ENCODE results near the gene SRP72. TPM values are rescaled to one million over a fixed set of nuclear protein-coding genes. Genes with fewer than 3 reads are reported as not detected.

The SRP72 gene
- total and polyA plus RNA-seq, 7 experiments from 2014 or later, result 98.4 to 174 (median 114) TPM

DNA sequence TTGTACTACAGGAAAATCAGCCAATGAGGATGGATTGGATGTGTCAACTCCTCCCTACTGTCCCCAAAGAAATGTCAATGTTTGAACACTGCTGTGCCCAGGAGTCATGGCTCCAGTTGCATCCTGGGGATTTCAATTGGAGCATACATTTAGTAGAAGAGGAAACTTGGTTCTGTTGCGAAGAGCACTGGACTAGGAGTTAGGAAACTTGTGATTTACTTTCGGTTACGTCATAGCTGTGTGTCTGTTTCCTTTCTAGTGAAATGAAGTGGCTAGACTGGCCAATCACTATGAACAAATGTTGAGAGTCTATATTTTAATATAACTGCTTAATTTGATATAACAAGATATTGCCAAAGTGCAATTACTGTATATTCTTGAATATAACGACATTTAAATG lies 73.4 kb downstream of the SRP72 start:
- Mint-ChIP-seq H3K4me3 (no peak overlapping the region), H3K36me3 (peaks cover 0 to 8% (median 0%) of the 10 kb centered on the region in 5 donors), H3K27ac (no peak overlapping the region), H3K27me3 (peaks cover 10 to 29% (median 18%) of the 10 kb centered on the region in 5 donors), H3K4me1 (peaks cover 0 to 17% (median 14%) of the 10 kb centered on the region in 7 donors), H3K9me3 (peaks cover 0 to 1% (median 0%) of the 10 kb centered on the region in 11 donors)
- no peak overlapping the region for H3K4me3 ChIP-seq (ENCODE audit: low read length)
- POLR2A ChIA-PET, result no interaction called here
- no peaks in the 10 kb centered on the region for H3K36me3 ChIP-seq (ENCODE audit: control insufficient read depth in 2 of 3, insufficient read depth in 3 of 3, low read length in 3 of 3)
- no peaks in the 10 kb centered on the region for H3K27me3 ChIP-seq (ENCODE audit: control insufficient read depth in 2 of 2, insufficient read depth in 2 of 2, low read length in 2 of 2)
- DNase-seq (no peak), ATAC-seq (no peak)
- intact Hi-C loops (cut with micrococcal nuclease), result loop anchor here in 1 of 2 donors (5.0 to 10.0 kb wide), 2 partner anchors 294 to 594 kb away; partner anchors contain the start of gene CEP135
- H3K27ac ChIP-seq (ENCODE audit: low read depth, low read length), result no peak overlapping the region
- CTCF ChIA-PET, result no interaction called here
- H3K9me3 ChIP-seq (ENCODE audit: control insufficient read depth in 2 of 3, low read length in 3 of 3), result no peaks in the 10 kb centered on the region
- H3K4me1 ChIP-seq (ENCODE audit: control insufficient read depth in 2 of 2, insufficient read depth in 2 of 2, low read length in 2 of 2), result peaks cover 0 to 4% of the 10 kb centered on the region in 2 donors

DNA sequence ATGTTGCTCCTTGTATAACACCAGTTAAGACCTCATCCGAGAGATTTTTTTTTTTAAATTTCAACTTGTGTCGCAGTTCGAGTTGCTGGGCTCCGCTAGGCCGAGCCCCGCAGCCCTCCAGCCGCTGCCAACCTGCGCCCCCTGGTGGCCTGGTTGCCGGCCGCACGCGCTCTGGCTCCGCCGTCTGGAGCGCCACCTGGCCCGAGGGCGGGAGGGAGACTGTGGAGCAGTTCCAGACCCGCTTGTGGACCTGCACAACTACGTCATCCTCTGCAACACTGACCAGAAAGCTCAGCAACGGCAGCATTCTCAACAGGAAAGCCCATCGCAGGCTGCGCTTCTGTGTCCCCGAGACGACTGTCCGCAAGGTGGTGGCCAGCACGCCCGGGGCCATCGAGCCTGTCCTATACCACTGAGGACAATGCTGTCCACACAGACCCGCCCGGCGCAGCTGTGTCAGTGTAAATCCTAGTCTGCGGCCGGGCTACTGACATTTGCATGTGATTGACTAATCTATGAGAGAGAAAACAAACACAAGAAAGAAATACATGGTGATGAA lies 77.2 kb downstream of the SRP72 start:
- intact Hi-C loops (cut with micrococcal nuclease), result loop anchor here (1.0 to 10.0 kb wide), 13 partner anchors 13 to 597 kb away; partner anchors contain the start of genes ARL9 (in 2 of the 2), SRP72 (in 2 of the 2), AASDH (in 1 of the 2) and CEP135 (in 1 of the 2)
- ChIA-PET CTCF (interaction anchor here (0.7 to 4.1 kb wide), 10 partner anchors 8 to 220 kb away, joined by 3 to 47 read pairs (median 4); partner anchors contain the start of genes PAICS and PPAT), POLR2A (interaction anchor here (0.6 to 1.5 kb wide), 5 partner anchors 8 to 109 kb away, joined by 3 to 5 read pairs (median 4); partner anchors contain the start of gene PPAT)
- peak overlapping the region; percentile 68 for H3K4me3 ChIP-seq (ENCODE audit: low read length)
- no peaks in the 10 kb centered on the region for H3K9me3 ChIP-seq (ENCODE audit: control insufficient read depth in 2 of 3, low read length in 3 of 3)
- H3K4me3 Mint-ChIP-seq, result peak overlapping the region; percentile 18 to 81 (median 74)
- H3K36me3 Mint-ChIP-seq, result peaks cover 0 to 3% (median 0%) of the 10 kb centered on the region in 5 donors
- H3K4me1 Mint-ChIP-seq, result peaks cover 8 to 22% (median 21%) of the 10 kb centered on the region in 7 donors
- peaks cover 0 to 25% (median 7%) of the 10 kb centered on the region in 5 donors for H3K27me3 Mint-ChIP-seq
- DNase-seq, result peak; percentile 72 to 93 (median 84)
- peak; percentile 100 for ATAC-seq
- no peaks in the 10 kb centered on the region for H3K27me3 ChIP-seq (ENCODE audit: control insufficient read depth in 2 of 2, insufficient read depth in 2 of 2, low read length in 2 of 2)
- H3K27ac ChIP-seq (ENCODE audit: low read depth, low read length), result no peak overlapping the region
- H3K9me3 Mint-ChIP-seq, result no peaks in the 10 kb centered on the region
- H3K27ac Mint-ChIP-seq, result peak overlapping the region in 7 of 9 donors; percentile 25 to 79 (median 63)
- H3K36me3 ChIP-seq (ENCODE audit: control insufficient read depth in 2 of 3, insufficient read depth in 3 of 3, low read length in 3 of 3), result no peaks in the 10 kb centered on the region
- peaks cover 0 to 4% of the 10 kb centered on the region in 2 donors for H3K4me1 ChIP-seq (ENCODE audit: control insufficient read depth in 2 of 2, insufficient read depth in 2 of 2, low read length in 2 of 2)

DNA sequence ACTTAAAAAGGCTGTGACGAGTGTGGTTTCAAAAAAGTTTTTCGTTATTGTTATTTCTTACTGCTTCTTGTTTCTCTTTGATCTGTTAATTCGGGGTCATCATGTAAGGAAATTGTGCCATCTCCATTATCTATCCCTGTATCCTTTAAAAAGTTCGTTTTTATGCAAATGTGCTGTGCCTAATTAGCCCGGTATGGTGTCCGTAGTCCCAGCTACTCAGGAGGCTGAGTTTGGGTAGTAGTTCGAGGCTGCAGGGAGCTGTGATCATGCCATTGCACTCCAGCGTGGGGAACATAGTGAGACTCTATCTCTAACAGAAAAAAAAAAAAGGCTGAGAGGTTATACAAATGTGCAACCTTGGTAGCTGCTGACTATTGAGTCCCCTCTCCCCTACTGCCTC lies 83.2 kb downstream of the SRP72 start:
- intact Hi-C loops (cut with micrococcal nuclease), result no loop called here
- Mint-ChIP-seq H3K4me3 (no peak overlapping the region), H3K36me3 (peaks cover 0 to 3% (median 0%) of the 10 kb centered on the region in 5 donors), H3K4me1 (peaks cover 3 to 8% (median 6%) of the 10 kb centered on the region in 7 donors), H3K27me3 (peaks cover 0 to 9% (median 0%) of the 10 kb centered on the region in 5 donors), H3K27ac (peak overlapping the region in 1 of 9 donors; percentile 31), H3K9me3 (peaks cover 0 to 2% (median 0%) of the 10 kb centered on the region in 11 donors)
- no peaks in the 10 kb centered on the region for H3K9me3 ChIP-seq (ENCODE audit: control insufficient read depth in 2 of 3, low read length in 3 of 3)
- H3K4me3 ChIP-seq (ENCODE audit: low read length), result no peak overlapping the region
- DNase-seq (no peak), ATAC-seq (no peak)
- no peaks in the 10 kb centered on the region for H3K36me3 ChIP-seq (ENCODE audit: control insufficient read depth in 2 of 3, insufficient read depth in 3 of 3, low read length in 3 of 3)
- no peak overlapping the region for H3K27ac ChIP-seq (ENCODE audit: low read depth, low read length)
- ChIA-PET CTCF (no interaction called here), POLR2A (interaction anchor here (0.8 kb wide), 1 partner anchor 166 kb away, joined by 3 read pairs; no protein-coding TSS in a partner anchor)
- H3K4me1 ChIP-seq (ENCODE audit: control insufficient read depth in 2 of 2, insufficient read depth in 2 of 2, low read length in 2 of 2), result no peaks in the 10 kb centered on the region
- H3K27me3 ChIP-seq (ENCODE audit: control insufficient read depth in 2 of 2, insufficient read depth in 2 of 2, low read length in 2 of 2), result no peaks in the 10 kb centered on the region

DNA sequence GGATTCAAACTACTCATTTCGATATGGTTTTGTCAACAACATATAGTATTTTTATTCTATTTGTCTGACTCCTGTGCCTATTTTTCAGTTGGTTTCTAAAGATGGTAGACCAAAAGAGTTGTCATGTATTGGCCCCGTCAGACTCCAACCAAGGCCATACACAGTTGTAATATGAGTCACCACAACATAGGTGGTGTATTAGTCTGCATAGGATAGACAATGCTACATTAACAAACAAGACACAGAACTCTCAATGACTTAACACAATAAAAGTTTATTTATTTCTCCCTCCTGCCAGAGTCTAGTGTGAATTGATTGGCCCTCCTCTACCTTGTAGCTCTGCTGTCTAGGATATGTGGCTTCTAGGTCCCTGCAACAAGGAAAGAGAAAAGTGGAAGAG lies 84.1 kb downstream of the SRP72 start:
- Histone ChIP-seq H3K9me3 (ENCODE audit: control insufficient read depth in 2 of 3, low read length in 3 of 3) (no peaks in the 10 kb centered on the region), H3K4me3 (ENCODE audit: low read length) (no peak overlapping the region), H3K27me3 (ENCODE audit: control insufficient read depth in 2 of 2, insufficient read depth in 2 of 2, low read length in 2 of 2) (no peaks in the 10 kb centered on the region), H3K36me3 (ENCODE audit: control insufficient read depth in 2 of 3, insufficient read depth in 3 of 3, low read length in 3 of 3) (no peaks in the 10 kb centered on the region), H3K4me1 (ENCODE audit: control insufficient read depth in 2 of 2, insufficient read depth in 2 of 2, low read length in 2 of 2) (no peaks in the 10 kb centered on the region), H3K27ac (ENCODE audit: low read depth, low read length) (no peak overlapping the region)
- ChIA-PET CTCF (no interaction called here), POLR2A (no interaction called here)
- Mint-ChIP-seq H3K9me3 (peaks cover 0 to 3% (median 0%) of the 10 kb centered on the region in 11 donors), H3K27ac (no peak overlapping the region), H3K27me3 (peaks cover 0 to 15% (median 0%) of the 10 kb centered on the region in 5 donors), H3K4me1 (peaks cover 5 to 8% (median 6%) of the 10 kb centered on the region in 7 donors), H3K4me3 (no peak overlapping the region), H3K36me3 (peaks cover 0 to 3% (median 0%) of the 10 kb centered on the region in 5 donors)
- ATAC-seq (no peak), DNase-seq (no peak)
- intact Hi-C loops (cut with micrococcal nuclease), result no loop called here

DNA sequence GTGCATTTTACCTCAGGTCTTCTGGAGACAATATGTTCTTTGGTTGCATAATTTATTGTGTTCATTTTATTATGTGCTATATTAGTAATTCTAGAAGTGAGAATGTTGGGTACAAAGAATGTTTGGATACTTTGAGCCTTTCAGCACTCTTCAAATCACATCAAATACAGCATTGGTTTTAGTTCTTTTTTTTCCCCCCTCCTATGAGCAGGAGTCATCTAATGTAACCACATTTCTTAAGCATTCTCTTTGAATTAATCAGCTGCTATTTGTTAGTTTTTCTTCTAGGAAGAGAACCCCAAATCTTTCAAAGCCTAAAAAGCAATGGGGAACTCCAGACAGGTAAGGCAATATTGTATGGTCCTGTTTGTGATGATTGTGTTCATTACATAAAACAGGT lies 84.9 kb downstream of the SRP72 start:
- Mint-ChIP-seq H3K4me1 (peaks cover 5 to 8% (median 6%) of the 10 kb centered on the region in 7 donors), H3K36me3 (peaks cover 0 to 3% (median 0%) of the 10 kb centered on the region in 5 donors), H3K9me3 (peaks cover 0 to 3% (median 0%) of the 10 kb centered on the region in 11 donors), H3K4me3 (no peak overlapping the region), H3K27ac (no peak overlapping the region), H3K27me3 (peaks cover 0 to 17% (median 0%) of the 10 kb centered on the region in 5 donors)
- Histone ChIP-seq H3K4me3 (ENCODE audit: low read length) (no peak overlapping the region), H3K4me1 (ENCODE audit: control insufficient read depth in 2 of 2, insufficient read depth in 2 of 2, low read length in 2 of 2) (no peaks in the 10 kb centered on the region), H3K36me3 (ENCODE audit: control insufficient read depth in 2 of 3, insufficient read depth in 3 of 3, low read length in 3 of 3) (no peaks in the 10 kb centered on the region), H3K27me3 (ENCODE audit: control insufficient read depth in 2 of 2, insufficient read depth in 2 of 2, low read length in 2 of 2) (no peaks in the 10 kb centered on the region), H3K9me3 (ENCODE audit: control insufficient read depth in 2 of 3, low read length in 3 of 3) (no peaks in the 10 kb centered on the region), H3K27ac (ENCODE audit: low read depth, low read length) (no peak overlapping the region)
- POLR2A ChIA-PET, result interaction anchor here (0.8 kb wide), 1 partner anchor 20 kb away, joined by 4 read pairs; no protein-coding TSS in a partner anchor
- intact Hi-C loops (cut with micrococcal nuclease), result no loop called here
- ATAC-seq (no peak), DNase-seq (no peak)
- CTCF ChIA-PET, result no interaction called here

Data from naive thymus-derived CD4-positive, alpha-beta T cell (primary cell).